ENCODE data around the gene EEFSEC. TPM values are rescaled to one million over a fixed set of nuclear protein-coding genes. Genes with fewer than 3 reads are reported as not detected.

The EEFSEC gene
- total RNA-seq, 1 experiment from 2014 or later: 15.4 TPM

GRCh38 chr3:128236657-128237056, 83.4 kb downstream of the EEFSEC start:
- ATAC-seq (no peak), DNase-seq (ENCODE audit: low read depth, low spot score) (no peak)
- H3K27ac ChIP-seq (ENCODE audit: low read length): no peak overlapping the region
- ChIA-PET POLR2A (no interaction called here), CTCF (no interaction called here)
- no peaks in the 10 kb centered on the region for H3K9me3 ChIP-seq (ENCODE audit: control insufficient read depth, insufficient read depth, low read depth, low read length)
- no TSS peak for BruUV-seq (replicated peaks)
- H3K4me1 ChIP-seq (ENCODE audit: control insufficient read depth, insufficient read depth, low read length): no peaks in the 10 kb centered on the region; the same call in 1 of the 2 replicates
- intact Hi-C loops (cut with micrococcal nuclease; ENCODE audit: unreplicated experiment): no loop called here
- H3K4me3 ChIP-seq (ENCODE audit: low read depth in 2 of 2, low read length in 2 of 2): no peak overlapping the region
- H3K36me3 ChIP-seq (ENCODE audit: control insufficient read depth, insufficient read depth, low read length): no peaks in the 10 kb centered on the region
- TF ChIP-seq POLR2AphosphoS5 (IDR thresholded peaks at IDR 0.05; ENCODE audit: low read depth, low read length): no peak
- TF ChIP-seq REST (IDR thresholded peaks at IDR 0.05; ENCODE audit: insufficient read depth in 1 of 2, low read depth in 2 of 2, low read length in 1 of 2): no peak
- no peak for TF ChIP-seq TCF7L2 (IDR thresholded peaks at IDR 0.05; ENCODE audit: low read depth, low read length)
- no peak for TF ChIP-seq CTCF (IDR thresholded peaks at IDR 0.05)
- no peak for TF ChIP-seq SIN3A (IDR thresholded peaks at IDR 0.05; ENCODE audit: borderline replicate concordance, insufficient read depth, low read depth, low read length)
- in situ Hi-C loops (cut with HindIII; ENCODE audit: low pct_unique_long_range_greater_than_20kb, low sequenced_read_pairs): no loop called here
- H3K27me3 ChIP-seq (ENCODE audit: control insufficient read depth, insufficient read depth, low read length): no peaks in the 10 kb centered on the region

GRCh38 chr3:128237348-128238183, 84.3 kb downstream of the EEFSEC start:
- in situ Hi-C loops (cut with HindIII; ENCODE audit: low pct_unique_long_range_greater_than_20kb, low sequenced_read_pairs): no loop called here
- no peak for TF ChIP-seq CTCF (IDR thresholded peaks at IDR 0.05)
- no peak for TF ChIP-seq REST (IDR thresholded peaks at IDR 0.05; ENCODE audit: insufficient read depth in 1 of 2, low read depth in 2 of 2, low read length in 1 of 2)
- TF ChIP-seq POLR2AphosphoS5 (IDR thresholded peaks at IDR 0.05; ENCODE audit: low read depth, low read length): no peak
- no peak for TF ChIP-seq SIN3A (IDR thresholded peaks at IDR 0.05; ENCODE audit: borderline replicate concordance, insufficient read depth, low read depth, low read length)
- no peak for TF ChIP-seq TCF7L2 (IDR thresholded peaks at IDR 0.05; ENCODE audit: low read depth, low read length)
- Histone ChIP-seq H3K27me3 (ENCODE audit: control insufficient read depth, insufficient read depth, low read length) (no peaks in the 10 kb centered on the region), H3K9me3 (ENCODE audit: control insufficient read depth, insufficient read depth, low read depth, low read length) (no peaks in the 10 kb centered on the region), H3K36me3 (ENCODE audit: control insufficient read depth, insufficient read depth, low read length) (no peaks in the 10 kb centered on the region), H3K4me3 (ENCODE audit: low read depth in 2 of 2, low read length in 2 of 2) (no peak overlapping the region), H3K4me1 (ENCODE audit: control insufficient read depth, insufficient read depth, low read length) (no peaks in the 10 kb centered on the region; the same call in 1 of the 2 replicates), H3K27ac (ENCODE audit: low read length) (no peak overlapping the region)
- ATAC-seq (no peak), DNase-seq (ENCODE audit: low read depth, low spot score) (no peak)
- intact Hi-C loops (cut with micrococcal nuclease; ENCODE audit: unreplicated experiment): no loop called here
- ChIA-PET CTCF (no interaction called here), POLR2A (no interaction called here)
- no TSS peak for BruUV-seq (replicated peaks)

Data from Panc1 (cell line).